ENCODE measurements around the gene RAD50.

RAD50 gene

DNA sequence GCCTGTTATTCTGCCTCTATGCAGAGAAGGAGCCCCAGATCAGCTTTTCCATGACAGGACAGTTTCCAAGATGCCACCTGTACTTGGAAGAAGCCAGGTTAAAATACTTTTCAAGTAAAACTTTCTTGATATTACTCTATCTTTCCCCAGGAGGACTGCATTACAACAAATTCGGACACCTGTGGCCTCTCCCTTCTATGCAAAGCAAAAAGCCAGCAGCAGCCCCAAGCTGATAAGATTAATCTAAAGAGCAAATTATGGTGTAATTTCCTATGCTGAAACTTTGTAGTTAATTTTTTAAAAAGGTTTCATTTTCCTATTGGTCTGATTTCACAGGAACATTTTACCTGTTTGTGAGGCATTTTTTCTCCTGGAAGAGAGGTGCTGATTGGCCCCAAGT lies 116.7 kb downstream of the RAD50 start:
- no peak for TF ChIP-seq FOXP2 (optimal IDR thresholded peaks at IDR 0.05; ENCODE audit: borderline replicate concordance, extremely low read depth, extremely low read length, insufficient read depth)
- TF ChIP-seq, protein P1, sequence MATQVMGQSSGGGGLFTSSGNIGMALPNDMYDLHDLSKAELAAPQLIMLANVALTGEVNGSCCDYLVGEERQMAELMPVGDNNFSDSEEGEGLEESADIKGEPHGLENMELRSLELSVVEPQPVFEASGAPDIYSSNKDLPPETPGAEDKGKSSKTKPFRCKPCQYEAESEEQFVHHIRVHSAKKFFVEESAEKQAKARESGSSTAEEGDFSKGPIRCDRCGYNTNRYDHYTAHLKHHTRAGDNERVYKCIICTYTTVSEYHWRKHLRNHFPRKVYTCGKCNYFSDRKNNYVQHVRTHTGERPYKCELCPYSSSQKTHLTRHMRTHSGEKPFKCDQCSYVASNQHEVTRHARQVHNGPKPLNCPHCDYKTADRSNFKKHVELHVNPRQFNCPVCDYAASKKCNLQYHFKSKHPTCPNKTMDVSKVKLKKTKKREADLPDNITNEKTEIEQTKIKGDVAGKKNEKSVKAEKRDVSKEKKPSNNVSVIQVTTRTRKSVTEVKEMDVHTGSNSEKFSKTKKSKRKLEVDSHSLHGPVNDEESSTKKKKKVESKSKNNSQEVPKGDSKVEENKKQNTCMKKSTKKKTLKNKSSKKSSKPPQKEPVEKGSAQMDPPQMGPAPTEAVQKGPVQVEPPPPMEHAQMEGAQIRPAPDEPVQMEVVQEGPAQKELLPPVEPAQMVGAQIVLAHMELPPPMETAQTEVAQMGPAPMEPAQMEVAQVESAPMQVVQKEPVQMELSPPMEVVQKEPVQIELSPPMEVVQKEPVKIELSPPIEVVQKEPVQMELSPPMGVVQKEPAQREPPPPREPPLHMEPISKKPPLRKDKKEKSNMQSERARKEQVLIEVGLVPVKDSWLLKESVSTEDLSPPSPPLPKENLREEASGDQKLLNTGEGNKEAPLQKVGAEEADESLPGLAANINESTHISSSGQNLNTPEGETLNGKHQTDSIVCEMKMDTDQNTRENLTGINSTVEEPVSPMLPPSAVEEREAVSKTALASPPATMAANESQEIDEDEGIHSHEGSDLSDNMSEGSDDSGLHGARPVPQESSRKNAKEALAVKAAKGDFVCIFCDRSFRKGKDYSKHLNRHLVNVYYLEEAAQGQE (IDR thresholded peaks at IDR 0.05; ENCODE audit: insufficient read depth in 1 of 2, low read depth in 2 of 2, low read length in 2 of 2), result no peak
- TF ChIP-seq SIN3A (IDR thresholded peaks at IDR 0.05; ENCODE audit: borderline replicate concordance, insufficient read depth, low read length), result no peak
- no peak for TF ChIP-seq POLR2AphosphoS5 (IDR thresholded peaks at IDR 0.05; ENCODE audit: low read depth, low read length)
- no peak for TF ChIP-seq TAF1 (IDR thresholded peaks at IDR 0.05; ENCODE audit: borderline replicate concordance, insufficient read depth, low read length)

DNA sequence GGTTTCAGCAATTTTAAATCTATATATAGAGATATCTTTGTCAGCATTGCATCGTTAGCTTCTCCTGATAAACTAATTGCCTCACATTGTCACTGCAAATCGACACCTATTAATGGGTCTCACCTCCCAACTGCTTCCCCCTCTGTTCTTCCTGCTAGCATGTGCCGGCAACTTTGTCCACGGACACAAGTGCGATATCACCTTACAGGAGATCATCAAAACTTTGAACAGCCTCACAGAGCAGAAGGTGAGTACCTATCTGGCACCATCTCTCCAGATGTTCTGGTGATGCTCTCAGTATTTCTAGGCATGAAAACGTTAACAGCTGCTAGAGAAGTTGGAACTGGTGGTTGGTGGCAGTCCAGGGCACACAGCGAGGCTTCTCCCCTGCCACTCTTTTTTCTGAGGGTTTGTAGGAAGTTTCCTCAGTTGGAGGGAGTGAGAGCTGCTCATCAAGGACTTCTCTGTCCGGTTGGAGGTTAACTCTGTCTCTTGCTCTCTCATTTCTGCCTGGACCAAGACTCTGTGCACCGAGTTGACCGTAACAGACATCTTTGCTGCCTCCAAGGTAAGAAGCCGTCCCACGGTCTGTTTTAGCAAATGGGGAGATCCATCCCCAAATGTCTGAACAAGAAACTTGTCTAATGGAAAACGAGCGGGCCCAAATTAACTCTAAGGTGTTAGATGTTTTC lies 117.3 kb downstream of the RAD50 start, which contains the start of gene IL4:
IL4 (plus strand) TSS at position 51 of the 692 bp plus-strand sequence; CDS start at position 113, 62 bp downstream.
- TF ChIP-seq POLR2AphosphoS5 (IDR thresholded peaks at IDR 0.05; ENCODE audit: low read depth, low read length) (no peak), SIN3A (IDR thresholded peaks at IDR 0.05; ENCODE audit: borderline replicate concordance, insufficient read depth, low read length) (no peak), TAF1 (IDR thresholded peaks at IDR 0.05; ENCODE audit: borderline replicate concordance, insufficient read depth, low read length) (no peak), FOXP2 (optimal IDR thresholded peaks at IDR 0.05; ENCODE audit: borderline replicate concordance, extremely low read depth, extremely low read length, insufficient read depth) (no peak)
- TF ChIP-seq, protein P1 (IDR thresholded peaks at IDR 0.05; ENCODE audit: insufficient read depth in 1 of 2, low read depth in 2 of 2, low read length in 2 of 2), result no peak

DNA sequence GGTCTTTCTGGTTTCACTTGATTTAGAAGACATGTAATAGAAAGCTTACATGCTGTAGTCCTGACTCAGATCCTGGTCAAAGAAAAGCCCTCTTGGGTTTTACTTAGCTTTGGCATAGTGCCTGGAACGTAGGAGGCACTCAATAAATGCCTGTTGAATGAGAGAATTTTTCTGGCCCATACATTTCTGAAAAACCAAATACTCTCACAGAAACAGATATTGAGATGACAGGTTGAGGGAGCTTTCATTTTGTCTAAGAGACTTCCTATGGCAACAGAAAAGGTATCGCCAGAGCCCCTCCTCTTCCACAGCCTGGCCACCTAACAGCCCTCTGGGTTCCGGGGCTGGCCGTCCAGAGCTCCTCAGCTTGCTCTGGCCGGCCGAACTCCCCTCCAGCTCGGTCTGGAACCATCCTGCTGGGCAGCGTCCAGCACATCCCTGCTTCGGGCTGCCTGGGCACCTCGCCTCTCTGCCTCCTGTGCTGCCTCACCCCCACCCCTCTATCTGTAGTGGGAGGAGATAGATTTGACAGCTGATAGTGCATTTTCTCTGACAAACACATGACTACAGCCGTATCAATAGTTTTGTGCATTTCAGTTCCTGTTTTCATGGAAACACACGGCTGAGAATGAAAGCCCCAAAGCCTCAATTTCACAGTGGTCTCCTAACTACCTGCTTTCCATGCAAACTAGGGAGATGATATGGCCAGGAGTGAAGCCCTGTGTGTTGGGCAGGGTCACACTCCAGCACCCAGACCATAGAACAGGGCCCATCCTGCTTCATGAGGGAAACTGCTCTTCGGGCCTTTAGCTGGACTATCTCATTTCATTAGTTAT lies 118.1 kb downstream of the RAD50 start:
- TF ChIP-seq, protein P1 (IDR thresholded peaks at IDR 0.05; ENCODE audit: insufficient read depth in 1 of 2, low read depth in 2 of 2, low read length in 2 of 2), result no peak

DNA sequence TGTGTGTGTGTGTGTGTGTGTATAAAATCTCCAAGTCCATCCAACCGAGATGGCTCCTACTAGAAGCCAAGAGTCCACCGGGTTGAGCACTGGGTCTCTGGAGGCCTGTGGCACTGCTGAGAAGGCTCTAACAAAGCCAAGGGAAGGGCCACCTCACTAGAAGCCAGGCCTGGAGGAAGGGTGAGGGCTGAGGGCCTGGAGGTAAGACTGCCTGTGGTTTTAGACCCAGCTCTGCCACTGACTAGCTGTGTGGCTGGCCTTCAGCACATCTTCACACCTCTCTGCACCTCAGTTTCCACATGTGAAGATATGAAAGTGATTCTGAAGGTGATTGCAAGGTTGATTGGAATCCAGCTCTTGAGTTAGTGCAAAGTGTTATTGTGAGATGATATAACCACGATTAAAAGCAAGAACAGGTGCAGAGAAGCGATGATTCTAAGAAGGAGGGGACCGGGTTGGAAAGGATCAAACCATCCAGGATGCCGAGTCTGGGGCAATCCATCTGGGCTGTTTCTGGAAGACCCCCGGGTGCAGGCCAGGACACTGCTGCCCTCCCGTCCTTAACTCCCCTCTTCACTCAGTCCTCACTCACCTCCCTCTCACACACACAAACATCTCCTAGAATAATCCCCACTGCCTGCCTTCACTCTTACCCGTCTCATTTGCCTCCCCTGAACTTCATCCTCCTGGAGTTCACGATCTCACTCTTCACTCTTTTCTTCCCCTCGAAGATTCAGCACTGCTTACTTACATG lies 119.3 kb downstream of the RAD50 start:
- TF ChIP-seq POLR2AphosphoS5 (IDR thresholded peaks at IDR 0.05; ENCODE audit: low read depth, low read length) (no peak), TAF1 (IDR thresholded peaks at IDR 0.05; ENCODE audit: borderline replicate concordance, insufficient read depth, low read length) (no peak), SIN3A (IDR thresholded peaks at IDR 0.05; ENCODE audit: borderline replicate concordance, insufficient read depth, low read length) (no peak), FOXP2 (optimal IDR thresholded peaks at IDR 0.05; ENCODE audit: borderline replicate concordance, extremely low read depth, extremely low read length, insufficient read depth) (no peak)
- TF ChIP-seq, protein P1 (IDR thresholded peaks at IDR 0.05; ENCODE audit: insufficient read depth in 1 of 2, low read depth in 2 of 2, low read length in 2 of 2), result no peak

All from PFSK-1 (cell line).